NB4 (cell line): ENCODE data around the gene HPSE.
"Not testable (repeated sequence)": the region's sequence is repeated elsewhere in the genome, so short reads cannot be mapped to it uniquely, and the experiment has no call there.

ENCODE experiments used
- DNase-seq: peaks from one replicate; pipeline ENCODE4 v3.0.0; 2010; ENCODE audit warnings: low read depth
- H3K4me3 ChIP-seq: one replicate; pipeline ENCODE4 v1.5.1; 2011; ENCODE audit warnings: mild to moderate bottlenecking, low read depth, low read length, moderate library complexity
- MYC ChIP-seq: IDR thresholded peaks from 2 replicates; pipeline ENCODE4 v1.6.1; 2011; ENCODE audit warnings: low read depth, low read length
- POLR2A ChIP-seq: IDR thresholded peaks from 2 replicates; pipeline ENCODE4 v1.6.1; 2011; ENCODE audit warnings: mild to moderate bottlenecking; ENCODE audit not compliant: insufficient read length; ENCODE audit errors: extremely low read depth
- TF ChIP-seq, protein P1 (sequence below): IDR thresholded peaks from 2 replicates; pipeline ENCODE4 v1.6.1; 2011; ENCODE audit warnings: low read depth, low read length
- TF ChIP-seq, protein P2 (sequence below): IDR thresholded peaks from one replicate; pipeline ENCODE4 v1.5.1; 2012; ENCODE audit warnings: low read depth, low read length

The HPSE gene

DNA sequence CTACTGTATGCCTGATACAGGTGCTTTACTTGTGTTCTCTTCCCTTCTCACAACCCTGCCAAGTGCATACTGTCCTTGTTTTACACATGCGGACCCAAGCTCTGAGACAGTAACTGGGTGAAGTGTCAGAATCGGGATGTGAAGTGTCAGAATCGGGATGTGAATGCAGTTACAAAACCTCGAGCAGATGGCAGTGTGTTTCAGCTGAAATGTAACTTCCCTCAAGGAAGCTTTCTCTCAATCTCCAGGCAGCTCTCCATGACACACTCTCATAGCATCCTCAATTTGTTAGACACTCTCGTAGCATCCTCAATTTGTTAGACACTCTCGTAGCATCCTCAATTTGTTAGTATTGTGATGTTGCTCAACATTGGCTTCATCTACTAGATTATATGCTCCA is 1.1 kb upstream of the HPSE start:
- DNase-seq = peak; percentile 28
- no peak for TF ChIP-seq POLR2A
- TF ChIP-seq MYC = no peak
- TF ChIP-seq, protein P1, sequence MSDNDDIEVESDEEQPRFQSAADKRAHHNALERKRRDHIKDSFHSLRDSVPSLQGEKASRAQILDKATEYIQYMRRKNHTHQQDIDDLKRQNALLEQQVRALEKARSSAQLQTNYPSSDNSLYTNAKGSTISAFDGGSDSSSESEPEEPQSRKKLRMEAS = no peak
- TF ChIP-seq, protein P2, sequence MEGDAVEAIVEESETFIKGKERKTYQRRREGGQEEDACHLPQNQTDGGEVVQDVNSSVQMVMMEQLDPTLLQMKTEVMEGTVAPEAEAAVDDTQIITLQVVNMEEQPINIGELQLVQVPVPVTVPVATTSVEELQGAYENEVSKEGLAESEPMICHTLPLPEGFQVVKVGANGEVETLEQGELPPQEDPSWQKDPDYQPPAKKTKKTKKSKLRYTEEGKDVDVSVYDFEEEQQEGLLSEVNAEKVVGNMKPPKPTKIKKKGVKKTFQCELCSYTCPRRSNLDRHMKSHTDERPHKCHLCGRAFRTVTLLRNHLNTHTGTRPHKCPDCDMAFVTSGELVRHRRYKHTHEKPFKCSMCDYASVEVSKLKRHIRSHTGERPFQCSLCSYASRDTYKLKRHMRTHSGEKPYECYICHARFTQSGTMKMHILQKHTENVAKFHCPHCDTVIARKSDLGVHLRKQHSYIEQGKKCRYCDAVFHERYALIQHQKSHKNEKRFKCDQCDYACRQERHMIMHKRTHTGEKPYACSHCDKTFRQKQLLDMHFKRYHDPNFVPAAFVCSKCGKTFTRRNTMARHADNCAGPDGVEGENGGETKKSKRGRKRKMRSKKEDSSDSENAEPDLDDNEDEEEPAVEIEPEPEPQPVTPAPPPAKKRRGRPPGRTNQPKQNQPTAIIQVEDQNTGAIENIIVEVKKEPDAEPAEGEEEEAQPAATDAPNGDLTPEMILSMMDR = no peak
- H3K4me3 ChIP-seq = no peak overlapping the region

DNA sequence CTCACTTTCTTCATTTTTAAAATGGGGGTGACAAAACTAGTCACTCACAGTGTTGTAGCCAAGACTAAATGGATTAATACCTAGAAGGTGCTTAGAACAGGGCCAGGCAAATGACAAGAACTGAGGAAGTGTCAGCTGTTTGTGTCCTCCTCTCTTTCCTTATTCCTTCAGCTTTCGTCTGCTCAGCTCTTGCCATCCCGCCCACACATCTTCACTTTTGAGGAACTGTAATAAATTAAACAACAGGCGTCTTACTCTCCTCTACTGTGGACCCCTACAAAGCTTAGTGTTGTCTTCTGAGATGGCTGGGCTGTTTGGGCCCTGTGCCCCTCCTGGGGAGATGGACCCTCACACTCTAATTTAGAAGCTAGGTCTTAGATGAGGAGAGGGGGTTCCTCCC is 2.7 kb downstream of the HPSE start:
- no peak for TF ChIP-seq MYC
- TF ChIP-seq, protein P1 = no peak
- TF ChIP-seq POLR2A = no peak
- TF ChIP-seq, protein P2 = no peak
- H3K4me3 ChIP-seq = no peak overlapping the region
- peak; percentile 34 for DNase-seq

DNA sequence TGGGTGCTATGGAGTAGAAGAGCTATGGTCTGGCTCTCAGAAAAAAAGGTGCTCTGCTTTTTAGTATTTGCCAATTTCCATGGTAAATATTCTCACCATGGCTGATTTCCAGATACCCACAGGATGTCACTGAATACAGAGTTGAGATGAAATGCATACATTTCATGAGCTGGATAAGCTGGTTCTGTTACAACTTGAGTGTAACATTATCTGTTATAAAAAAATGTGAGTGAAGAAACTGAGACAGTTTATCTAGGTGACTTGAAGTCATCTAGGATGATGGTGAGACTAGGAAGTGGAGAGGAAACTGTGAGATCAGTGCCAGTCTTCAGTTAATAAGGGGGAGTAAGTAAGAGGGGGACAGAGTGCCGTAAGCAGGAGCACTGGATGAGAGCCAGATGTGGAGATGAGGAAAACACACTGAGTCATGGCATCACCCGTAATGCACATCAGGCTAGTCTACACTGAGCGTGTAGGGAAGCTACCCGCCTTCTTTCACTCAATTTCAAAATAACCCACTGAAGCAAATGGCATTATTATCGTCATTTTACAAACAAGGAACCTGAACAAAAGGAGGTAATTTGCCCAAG is 5.0 kb downstream of the HPSE start:
- DNase-seq = no peak
- H3K4me3 ChIP-seq = no peak overlapping the region
- no peak for TF ChIP-seq MYC
- TF ChIP-seq POLR2A = no peak
- TF ChIP-seq, protein P1 = no peak
- TF ChIP-seq, protein P2 = no peak

DNA sequence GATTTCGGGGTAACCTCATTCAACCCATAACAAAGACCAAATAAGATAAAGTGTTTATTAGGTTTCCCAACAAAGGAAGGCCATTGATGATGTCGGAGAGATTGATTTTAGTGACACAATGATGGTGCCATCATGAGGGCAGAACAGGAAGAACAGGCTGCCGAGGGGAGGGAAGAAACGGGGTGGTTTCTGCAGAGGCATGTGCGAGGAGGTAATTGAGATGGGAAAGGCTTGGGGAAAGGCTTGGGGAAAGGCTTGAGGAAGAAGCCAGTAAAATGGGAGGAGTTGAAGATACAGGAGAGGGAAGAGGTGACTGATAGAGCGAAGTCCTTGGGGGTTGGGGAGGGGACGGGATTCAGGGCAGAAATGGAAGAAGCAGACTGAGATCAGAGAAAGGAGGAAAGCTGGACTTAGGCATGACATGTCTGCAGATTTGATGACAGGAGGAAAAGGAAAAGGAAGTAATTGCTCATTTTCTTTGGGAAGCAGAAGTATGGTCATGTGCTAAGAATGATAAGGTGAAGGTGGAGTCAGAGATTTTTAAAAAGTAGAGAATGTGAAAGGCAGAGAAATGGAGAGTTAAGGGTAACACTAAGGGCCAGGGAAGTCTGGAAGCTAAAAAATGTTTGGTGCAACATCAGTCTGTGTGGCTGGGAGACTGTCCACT is 6.0 kb downstream of the HPSE start:
- no peak for TF ChIP-seq MYC
- TF ChIP-seq, protein P2 = peak; percentile 47
- no peak overlapping the region for H3K4me3 ChIP-seq
- DNase-seq = peak; percentile 57

DNA sequence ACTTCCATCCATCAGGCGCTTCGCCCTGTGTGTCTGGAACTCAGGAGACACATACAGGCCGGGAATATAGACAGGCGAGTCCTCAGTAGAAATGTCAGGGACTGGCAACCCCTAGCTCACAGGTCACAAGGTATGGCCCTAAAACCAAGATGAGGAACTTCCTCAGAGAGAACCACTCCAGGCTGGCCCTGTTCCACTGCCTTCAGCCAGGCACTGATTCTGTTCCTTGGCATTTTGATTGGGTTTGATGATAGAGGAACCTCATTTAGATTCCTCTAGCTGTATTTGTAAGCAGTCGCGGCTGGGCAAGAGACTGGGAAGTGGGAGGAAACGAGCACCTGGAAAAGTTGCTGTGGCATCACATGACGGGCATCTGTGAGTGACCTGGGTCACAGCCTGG is 8.1 kb downstream of the HPSE start:
- DNase-seq = no peak
- TF ChIP-seq MYC = no peak
- TF ChIP-seq, protein P2 = no peak
- TF ChIP-seq, protein P1 = no peak
- no peak for TF ChIP-seq POLR2A
- no peak overlapping the region for H3K4me3 ChIP-seq

DNA sequence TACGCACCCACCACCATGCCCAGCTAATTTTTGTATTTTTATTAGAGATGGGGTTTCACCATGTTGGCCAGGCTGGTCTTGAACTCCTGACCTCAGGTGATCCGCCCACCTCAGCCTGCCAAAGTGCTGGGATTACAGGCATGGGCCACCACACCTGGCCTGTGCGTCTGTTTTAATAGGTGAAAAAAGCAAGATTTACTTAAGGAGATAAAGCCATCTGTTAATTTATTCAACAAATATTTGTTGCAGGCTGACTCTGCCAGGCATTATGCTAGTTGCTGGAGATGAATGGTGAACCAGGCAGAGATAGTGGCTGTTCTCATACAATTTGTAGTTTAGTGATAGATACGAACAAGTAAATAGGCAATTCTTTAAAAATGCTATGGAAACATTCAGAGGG is 9.3 kb downstream of the HPSE start:
- not testable (repeated sequence) for DNase-seq, H3K4me3 ChIP-seq
